Activated CD8-positive, alpha-beta memory T cell treated with anti-CD3 and anti-CD28 coated beads for 48 hours (primary cell): ENCODE results near the gene ATF6B.
"Not testable (repeated sequence)": the region's sequence is repeated elsewhere in the genome, so short reads cannot be mapped to it uniquely, and the experiment has no call there.

Source experiments
- DNase-seq, 3 experiments: peaks; one replicate each; pipeline ENCODE4 v3.0.0-alpha.2; 2020; ENCODE audit warnings: low read depth in 2 of 3, low spot score in 2 of 3

Gene ATF6B

GRCh38 chr6:32108727-32109113, 19.3 kb downstream of the ATF6B start:
- no peak for DNase-seq

DNA sequence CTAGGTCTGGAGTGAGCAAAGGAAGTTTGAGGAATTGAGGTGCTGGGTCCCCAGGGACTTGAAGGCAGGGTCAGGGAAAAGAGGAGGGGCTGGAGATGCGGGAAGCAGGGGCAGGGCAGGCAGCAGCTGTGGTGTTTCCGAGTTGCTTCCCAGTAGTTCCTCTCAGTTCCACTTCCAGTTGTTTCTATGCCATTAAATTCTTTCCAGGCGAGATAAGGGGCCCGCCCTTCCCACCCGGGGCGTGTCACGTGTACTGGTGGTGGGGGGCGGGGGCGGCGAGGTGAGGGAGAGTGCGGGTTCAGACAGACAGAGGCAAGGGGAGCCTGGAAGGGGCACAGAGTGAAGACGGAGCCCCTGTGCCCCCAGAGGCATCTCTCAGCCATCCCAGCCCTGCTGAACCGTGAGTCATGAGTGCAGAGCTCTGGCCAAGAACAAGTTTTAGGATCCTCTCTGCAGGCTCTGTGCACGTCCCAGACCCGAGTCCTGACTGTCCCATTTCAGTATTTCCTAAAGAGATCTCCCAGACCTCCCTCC, 19.9 kb downstream of the ATF6B start:
- DNase-seq: no peak

DNA sequence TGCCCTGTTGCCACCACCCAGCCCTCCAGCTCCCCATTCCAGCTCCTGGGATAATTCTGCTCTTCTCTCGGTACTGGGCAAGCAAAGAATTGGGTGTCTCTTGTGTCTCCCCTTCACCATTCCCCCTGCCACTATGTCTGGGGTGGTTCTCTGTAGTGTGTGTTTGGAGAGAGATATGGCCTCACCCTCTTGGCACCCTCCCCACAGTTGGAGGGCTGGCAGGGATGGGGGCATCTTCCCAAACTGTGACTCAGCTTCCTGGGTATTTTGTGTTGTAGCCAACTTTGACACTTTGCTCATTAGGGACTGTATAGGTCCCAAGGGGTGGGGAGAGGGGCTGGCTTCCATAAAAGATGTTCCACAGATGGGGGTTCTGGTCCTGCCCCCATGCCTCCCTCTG, 20.6 kb downstream of the ATF6B start:
- no peak for DNase-seq

DNA sequence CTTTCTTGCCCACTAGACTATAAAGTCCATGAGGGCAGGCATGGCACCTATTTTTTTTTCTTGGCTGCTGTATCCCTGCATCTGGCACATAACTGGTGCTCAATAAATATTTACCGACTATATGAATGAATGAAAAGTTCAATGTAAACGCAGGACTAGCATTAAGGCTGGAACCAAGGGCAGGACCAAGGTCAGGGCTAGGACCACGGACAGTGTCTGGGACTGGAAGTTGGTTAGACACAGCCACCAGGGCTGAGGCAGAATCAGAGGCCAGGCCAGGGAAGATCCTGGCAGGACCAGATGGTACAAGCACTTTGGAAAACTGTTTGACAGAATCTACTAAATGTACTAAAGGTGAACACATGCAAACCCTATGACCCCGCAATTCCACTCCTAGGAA, 22.6 kb downstream of the ATF6B start:
- DNase-seq: no peak

- DNase-seq: no peak
These were observed 25.8 kb downstream of the ATF6B start for GRCh38 chr6:32102255-32102654.

DNA sequence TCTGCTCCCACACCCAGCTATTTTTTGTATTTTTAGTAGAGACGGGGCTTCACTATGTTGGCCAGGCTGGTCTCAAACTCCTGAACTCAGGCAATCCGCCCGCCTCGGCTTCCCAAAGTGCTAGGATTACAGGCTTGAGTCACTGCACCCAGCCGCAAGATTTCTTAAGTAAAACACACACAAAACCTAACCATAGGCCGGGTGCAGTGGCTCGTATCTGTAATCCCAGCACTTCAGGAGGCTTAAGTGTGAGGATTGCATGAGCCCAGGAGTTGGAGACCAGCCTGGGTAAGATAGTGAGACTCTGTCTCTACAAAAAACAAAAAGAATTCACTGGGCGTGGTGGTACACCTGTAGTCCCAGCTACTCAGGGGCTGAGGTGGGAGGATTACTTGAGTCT, 27.8 kb downstream of the ATF6B start:
- not testable (repeated sequence) for DNase-seq

- DNase-seq: no peak
These were observed 30.7 kb downstream of the ATF6B start for GRCh38 chr6:32097364-32097763.

DNA sequence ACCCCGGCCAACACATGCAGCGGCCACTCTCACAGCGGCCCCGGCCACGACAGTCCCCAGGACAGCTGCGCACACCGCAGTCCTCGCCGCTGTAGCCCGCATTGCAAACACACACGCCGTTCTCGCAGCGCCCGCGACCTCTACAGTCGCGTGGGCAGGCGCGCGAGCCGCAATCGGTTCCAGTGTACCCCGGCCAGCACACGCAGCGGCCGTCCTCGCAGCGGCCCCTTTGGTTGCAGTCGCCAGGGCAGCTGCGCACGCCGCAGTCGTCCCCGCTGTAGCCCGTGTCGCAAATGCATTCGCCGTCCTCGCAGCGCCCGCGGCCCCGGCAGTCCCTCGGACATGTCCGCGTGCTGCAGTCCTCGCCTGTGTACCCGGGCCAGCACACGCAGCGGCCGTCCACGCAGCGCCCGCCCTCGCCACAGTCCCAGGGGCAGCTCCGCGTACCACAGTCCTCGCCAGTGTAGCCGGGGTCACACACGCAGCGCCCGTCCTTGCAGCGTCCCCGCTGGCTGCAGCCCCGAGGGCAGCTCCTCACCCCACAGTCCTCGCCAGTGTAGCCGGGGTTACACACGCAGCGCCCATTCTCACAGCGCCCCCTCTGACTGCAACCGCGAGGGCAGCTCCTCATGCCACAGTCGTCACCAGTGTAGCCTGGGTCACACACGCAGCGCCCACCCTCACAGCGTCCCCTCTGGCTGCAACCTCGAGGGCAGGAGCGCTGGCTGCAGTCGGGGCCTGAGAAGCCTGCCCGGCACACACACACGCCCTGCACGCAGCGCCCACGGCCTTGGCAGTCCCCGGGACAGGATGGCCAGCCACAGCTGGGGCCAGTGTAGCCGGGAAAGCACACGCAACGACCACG, 31.4 kb downstream of the ATF6B start:
- DNase-seq: no peak

DNA sequence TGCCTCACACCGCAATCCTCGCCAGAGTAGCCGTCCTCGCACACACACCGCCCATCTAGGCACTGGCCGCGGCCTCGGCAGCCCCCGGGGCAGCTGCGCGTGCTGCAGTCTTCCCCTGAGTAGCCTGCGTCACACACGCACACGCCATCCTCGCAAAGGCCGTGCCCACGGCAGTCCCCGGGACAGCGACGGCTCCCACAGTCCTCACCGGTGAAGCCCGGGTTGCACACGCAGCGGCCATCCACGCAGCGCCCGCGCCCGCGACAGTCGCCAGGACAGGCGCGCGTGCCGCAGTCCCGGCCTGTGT, 32.0 kb downstream of the ATF6B start:
- DNase-seq: no peak

DNA sequence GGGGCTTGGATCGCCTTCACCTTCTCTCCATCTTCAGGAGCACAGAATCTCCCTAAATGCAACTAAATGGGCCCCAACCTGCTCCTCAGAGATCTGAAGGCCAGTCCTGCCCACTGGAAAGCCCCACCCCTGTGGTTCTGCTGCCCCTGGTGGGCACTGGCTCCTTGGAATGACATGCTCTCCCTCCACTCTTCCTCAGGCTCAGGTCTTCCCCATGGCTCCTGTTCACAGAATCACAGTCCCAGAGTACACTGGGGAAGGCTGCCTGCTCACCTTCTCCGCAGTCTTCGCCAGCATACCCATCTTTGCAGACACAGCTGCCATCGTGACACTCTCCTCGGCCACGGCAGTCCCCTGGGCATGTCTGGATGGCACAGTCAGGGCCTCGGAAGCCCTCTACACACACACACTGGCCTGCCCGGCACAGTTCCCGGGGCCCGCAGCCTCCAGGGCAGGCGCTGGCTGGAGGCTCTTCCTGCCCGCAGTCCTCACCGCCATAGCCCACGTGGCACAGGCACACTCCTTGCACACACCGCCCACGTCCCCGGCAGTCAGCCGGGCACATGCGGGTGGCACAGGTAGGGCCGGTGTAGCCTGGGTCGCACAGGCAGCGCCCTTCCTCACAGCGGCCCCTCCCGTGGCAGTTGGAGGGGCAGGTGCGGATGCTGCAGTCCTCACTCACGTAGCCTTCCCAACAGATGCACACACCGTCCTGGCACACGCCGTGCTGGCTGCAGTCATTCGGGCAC, 32.5 kb downstream of the ATF6B start:
- no peak for DNase-seq

DNA sequence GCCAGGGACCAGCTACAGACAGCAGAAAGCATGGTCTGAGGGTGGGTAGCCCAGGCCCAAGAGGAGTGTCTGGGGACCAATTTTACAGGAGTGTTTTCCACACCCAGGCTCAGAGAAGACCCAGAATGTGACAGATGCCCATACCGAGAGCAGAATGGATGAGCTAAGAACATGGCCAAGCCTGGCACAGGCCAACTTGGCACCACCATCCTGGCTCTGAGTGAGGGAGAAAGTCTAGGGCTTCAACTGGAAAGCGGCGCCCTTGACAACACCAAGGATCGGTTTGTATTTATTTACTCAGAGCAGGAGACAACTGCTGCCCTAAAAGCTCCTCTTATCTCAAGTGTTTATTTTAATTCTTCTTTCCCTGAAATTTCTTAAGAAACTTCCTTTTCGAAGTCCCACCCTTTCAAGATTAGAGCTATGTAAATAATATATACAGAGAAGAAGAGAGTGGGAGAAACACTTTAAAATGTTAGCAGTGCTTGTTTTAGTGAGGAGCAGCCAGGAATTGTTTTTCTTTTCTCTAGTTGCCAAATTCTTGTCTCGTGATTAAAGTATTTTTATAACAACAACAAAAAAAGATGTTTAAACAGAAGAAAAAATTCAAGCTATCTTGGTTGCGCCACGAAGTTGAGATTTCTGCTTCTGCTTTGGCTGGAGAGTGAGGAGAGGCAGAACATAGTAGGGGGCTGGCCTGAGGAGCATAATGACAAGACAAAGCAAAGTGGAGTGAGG, 35.1 kb downstream of the ATF6B start:
- no peak for DNase-seq

- no peak for DNase-seq
These were observed 38.8 kb downstream of the ATF6B start for GRCh38 chr6:32089082-32089828.

- DNase-seq: no peak
These were observed 39.5 kb downstream of the ATF6B start for GRCh38 chr6:32088487-32089049.

DNA sequence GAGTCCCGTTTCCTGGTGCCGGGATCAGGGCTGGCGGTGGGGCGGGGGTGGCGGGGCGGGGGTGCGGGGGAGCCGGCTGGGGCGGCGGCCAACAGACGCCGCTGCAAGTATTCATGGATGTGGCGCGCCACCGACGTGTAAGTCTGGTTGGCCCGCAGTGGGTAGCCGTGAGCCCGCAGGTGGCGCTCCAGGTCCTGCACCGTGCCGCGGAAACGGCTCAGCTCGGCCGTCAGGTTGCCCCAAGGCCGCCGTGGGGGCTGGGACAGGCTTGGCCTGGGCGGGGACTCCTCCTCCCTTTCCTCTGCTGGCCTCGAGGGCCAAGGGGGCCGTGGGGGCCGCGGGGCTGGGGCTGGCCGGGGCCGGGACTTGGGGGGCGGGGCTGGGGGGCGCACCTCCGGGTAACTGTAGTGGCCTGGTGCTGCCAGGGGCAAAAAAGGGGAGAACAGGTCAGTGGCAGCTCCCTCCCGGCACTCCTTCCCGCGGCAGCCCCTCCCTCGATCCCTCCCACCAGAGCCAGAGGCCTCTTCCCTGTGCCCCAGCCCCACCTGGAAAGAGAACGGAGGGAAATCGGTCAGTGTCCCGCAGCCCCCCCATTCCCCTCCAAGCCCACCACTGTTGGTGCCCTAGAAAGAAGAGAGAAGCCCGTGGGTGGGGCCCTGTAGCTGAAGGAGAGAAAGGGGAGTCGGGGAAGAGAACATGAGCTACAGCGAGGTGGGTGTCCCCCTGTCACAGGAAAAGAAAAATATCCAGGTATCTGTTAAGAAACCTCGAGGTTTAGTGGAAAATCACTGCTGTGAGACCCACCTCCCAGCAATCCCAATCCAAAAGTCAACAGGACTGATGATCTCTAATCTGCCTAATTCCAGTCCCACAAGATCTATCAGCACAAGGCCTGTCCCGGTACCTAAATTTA, 40.2 kb downstream of the ATF6B start:
- peak; percentile 32 to 47 (median 40) for DNase-seq

GRCh38 chr6:32086661-32087573, 41.1 kb downstream of the ATF6B start:
- DNase-seq: peak in 2 of 3 experiments; percentile 19 to 23

- no peak for DNase-seq
These were observed 42.1 kb downstream of the ATF6B start for GRCh38 chr6:32085759-32086459.

DNA sequence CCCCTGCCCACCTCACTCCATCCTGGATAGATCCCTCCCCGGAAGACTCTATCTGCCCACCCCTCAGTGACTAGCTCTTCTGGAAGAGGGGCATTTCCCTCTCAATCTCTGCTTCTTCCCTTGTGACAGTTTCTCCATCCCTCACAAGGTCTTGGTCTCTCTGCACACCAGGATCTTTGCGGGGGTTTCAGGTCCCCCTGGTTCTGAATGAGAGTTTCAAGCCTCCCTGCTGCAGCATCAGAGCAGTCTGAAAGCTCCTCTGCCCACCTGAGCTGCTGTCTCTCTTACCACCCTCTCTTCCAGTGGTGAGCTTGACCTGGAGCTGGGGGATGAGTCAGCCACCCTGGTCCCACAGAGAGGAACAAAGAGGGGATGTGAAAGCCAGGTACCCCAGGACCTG, 43.3 kb downstream of the ATF6B start:
- DNase-seq: no peak
